HG03060 (cell line): ENCODE data around the gene SRP72.
A peak's percentile ranks its signal among the peaks of the same experiment; 100 is the strongest.

Experiments used
- ATAC-seq: cut with Tn5 transposase; IDR thresholded peaks from one replicate; pipeline ENCODE4 v1.9.1; 2021; ENCODE audit warnings: low read depth, moderate number of reproducible peaks; ENCODE audit not compliant: unreplicated experiment

The SRP72 gene

GRCh38 chr4:56537147-56537546 lies 69.7 kb downstream of the SRP72 start:
- no peak for ATAC-seq

GRCh38 chr4:56540826-56541225 lies 73.4 kb downstream of the SRP72 start:
- no peak for ATAC-seq

- ATAC-seq = peak; percentile 79
Measured at GRCh38 chr4:56544573-56545131, 77.2 kb downstream of the SRP72 start.

- ATAC-seq = no peak
Measured at GRCh38 chr4:56550642-56551041, 83.2 kb downstream of the SRP72 start.

GRCh38 chr4:56551516-56551915 lies 84.1 kb downstream of the SRP72 start:
- no peak for ATAC-seq

- no peak for ATAC-seq
Measured at GRCh38 chr4:56552273-56552672, 84.9 kb downstream of the SRP72 start.
